ENCODE measurements around the gene KIF5C. TPM values are rescaled to one million over a fixed set of nuclear protein-coding genes. Genes with fewer than 3 reads are reported as not detected.

The KIF5C gene
- total RNA-seq, 1 donor from 2014 or later = 0.47 TPM

DNA sequence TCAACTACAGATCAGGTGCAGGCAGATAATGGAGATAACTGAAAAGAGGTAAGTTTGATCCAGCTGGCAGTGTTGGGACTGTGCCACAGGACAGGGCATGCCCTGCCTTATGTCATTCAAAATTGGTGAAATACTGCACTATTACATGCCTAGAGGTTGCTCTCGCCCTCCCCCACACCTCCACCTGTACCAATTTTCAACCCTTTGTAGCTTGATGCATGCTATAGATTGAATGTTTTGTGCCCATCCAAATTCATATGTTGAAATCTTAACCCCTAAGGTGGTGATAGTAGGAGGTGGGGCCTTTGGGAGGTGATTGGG is 91.4 kb downstream of the KIF5C start:
- TF ChIP-seq, protein P1, sequence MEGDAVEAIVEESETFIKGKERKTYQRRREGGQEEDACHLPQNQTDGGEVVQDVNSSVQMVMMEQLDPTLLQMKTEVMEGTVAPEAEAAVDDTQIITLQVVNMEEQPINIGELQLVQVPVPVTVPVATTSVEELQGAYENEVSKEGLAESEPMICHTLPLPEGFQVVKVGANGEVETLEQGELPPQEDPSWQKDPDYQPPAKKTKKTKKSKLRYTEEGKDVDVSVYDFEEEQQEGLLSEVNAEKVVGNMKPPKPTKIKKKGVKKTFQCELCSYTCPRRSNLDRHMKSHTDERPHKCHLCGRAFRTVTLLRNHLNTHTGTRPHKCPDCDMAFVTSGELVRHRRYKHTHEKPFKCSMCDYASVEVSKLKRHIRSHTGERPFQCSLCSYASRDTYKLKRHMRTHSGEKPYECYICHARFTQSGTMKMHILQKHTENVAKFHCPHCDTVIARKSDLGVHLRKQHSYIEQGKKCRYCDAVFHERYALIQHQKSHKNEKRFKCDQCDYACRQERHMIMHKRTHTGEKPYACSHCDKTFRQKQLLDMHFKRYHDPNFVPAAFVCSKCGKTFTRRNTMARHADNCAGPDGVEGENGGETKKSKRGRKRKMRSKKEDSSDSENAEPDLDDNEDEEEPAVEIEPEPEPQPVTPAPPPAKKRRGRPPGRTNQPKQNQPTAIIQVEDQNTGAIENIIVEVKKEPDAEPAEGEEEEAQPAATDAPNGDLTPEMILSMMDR (IDR thresholded peaks at IDR 0.05; ENCODE audit: borderline replicate concordance) = no peak
- Histone ChIP-seq H3K4me1 (no peaks in the 10 kb centered on the region), H3K9me3 (replicated peaks) (no peaks in the 10 kb centered on the region), H3K4me3 (no peak overlapping the region), H3K36me3 (no peaks in the 10 kb centered on the region), H3K27ac (replicated peaks) (no peak overlapping the region), H3K27me3 (ENCODE audit: low read depth) (peaks cover 14% of the 10 kb centered on the region)
- intact Hi-C loops (cut with micrococcal nuclease) = no loop called here
- DNase-seq = no peak

DNA sequence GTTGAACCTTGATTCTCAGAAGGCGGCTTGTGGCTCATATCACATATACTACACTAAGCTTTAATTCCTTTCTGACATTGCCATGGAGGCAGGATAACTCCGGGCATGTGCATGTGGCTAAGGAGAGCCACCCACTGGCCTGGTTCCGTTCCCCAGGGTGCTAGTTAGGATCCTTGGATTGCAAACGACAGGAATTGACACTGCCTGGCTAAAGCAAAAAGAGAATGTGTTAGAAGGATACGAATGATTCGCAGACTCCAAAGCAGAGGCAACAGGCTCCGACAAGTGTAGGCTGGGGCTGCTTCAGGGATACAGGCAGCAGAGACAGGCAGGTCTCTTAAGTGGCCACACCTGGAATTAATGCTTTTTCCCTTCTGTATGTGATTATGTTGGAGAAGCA is 92.0 kb downstream of the KIF5C start:
- H3K27ac ChIP-seq (replicated peaks) = no peak overlapping the region
- TF ChIP-seq, protein P1 (IDR thresholded peaks at IDR 0.05; ENCODE audit: borderline replicate concordance) = no peak
- intact Hi-C loops (cut with micrococcal nuclease) = no loop called here

DNA sequence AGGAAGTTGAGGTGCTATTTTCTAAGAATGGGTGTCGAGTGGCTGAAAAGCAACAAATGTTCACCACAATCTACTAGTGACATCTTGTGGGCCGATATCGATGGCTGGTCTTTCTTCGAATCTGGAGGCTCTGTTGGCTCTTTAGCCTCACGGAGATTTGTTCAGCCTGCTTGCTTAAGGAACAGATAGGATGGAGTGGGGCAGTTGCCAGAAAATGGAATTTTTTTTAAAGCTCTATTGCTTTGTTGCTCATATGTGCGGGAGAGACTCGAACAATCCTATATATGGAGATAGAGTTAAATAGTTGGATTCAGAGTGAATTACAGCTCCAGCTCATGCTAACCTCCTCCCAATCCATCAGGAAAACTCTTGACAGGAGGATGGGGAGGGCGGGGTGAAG is 92.6 kb downstream of the KIF5C start:
- TF ChIP-seq, protein P1 (IDR thresholded peaks at IDR 0.05; ENCODE audit: borderline replicate concordance) = peak; percentile 10

More for the DNA sequence above, 92.0 kb downstream of the KIF5C start:
- Histone ChIP-seq H3K27me3 (ENCODE audit: low read depth) (peaks cover 14% of the 10 kb centered on the region), H3K4me3 (no peak overlapping the region), H3K9me3 (replicated peaks) (no peaks in the 10 kb centered on the region), H3K36me3 (no peaks in the 10 kb centered on the region), H3K4me1 (no peaks in the 10 kb centered on the region)
- DNase-seq = no peak

DNA sequence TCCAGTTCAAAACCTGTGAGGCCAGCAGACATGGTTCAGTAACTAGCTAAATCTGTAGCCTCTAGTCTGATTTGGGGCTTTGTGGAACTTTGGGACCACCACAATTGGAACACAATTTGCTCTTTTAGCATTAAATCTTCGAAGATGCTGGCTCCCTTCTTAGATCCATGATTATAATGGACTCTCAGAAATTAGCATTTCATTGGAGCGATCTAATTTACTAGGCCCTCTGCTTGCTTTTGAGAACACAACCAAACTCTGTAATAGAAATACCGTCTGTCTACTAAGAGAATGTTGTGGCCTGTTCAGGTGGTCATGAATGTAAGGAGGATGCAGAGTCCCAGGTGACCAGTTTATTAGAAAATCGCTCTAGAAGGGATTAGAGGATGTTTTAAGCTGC is 93.3 kb downstream of the KIF5C start:
- DNase-seq = no peak
- Histone ChIP-seq H3K27ac (replicated peaks) (no peak overlapping the region), H3K4me1 (no peaks in the 10 kb centered on the region), H3K4me3 (no peak overlapping the region), H3K27me3 (ENCODE audit: low read depth) (peaks cover 7% of the 10 kb centered on the region), H3K9me3 (replicated peaks) (no peaks in the 10 kb centered on the region), H3K36me3 (no peaks in the 10 kb centered on the region)
- TF ChIP-seq, protein P1 (IDR thresholded peaks at IDR 0.05; ENCODE audit: borderline replicate concordance) = no peak
- intact Hi-C loops (cut with micrococcal nuclease) = no loop called here

More for the DNA sequence above, 92.6 kb downstream of the KIF5C start:
- Histone ChIP-seq H3K27me3 (ENCODE audit: low read depth) (peaks cover 13% of the 10 kb centered on the region), H3K27ac (replicated peaks) (no peak overlapping the region), H3K9me3 (replicated peaks) (no peaks in the 10 kb centered on the region), H3K36me3 (no peaks in the 10 kb centered on the region), H3K4me1 (no peaks in the 10 kb centered on the region), H3K4me3 (no peak overlapping the region)
- no peak for DNase-seq
- intact Hi-C loops (cut with micrococcal nuclease) = no loop called here

DNA sequence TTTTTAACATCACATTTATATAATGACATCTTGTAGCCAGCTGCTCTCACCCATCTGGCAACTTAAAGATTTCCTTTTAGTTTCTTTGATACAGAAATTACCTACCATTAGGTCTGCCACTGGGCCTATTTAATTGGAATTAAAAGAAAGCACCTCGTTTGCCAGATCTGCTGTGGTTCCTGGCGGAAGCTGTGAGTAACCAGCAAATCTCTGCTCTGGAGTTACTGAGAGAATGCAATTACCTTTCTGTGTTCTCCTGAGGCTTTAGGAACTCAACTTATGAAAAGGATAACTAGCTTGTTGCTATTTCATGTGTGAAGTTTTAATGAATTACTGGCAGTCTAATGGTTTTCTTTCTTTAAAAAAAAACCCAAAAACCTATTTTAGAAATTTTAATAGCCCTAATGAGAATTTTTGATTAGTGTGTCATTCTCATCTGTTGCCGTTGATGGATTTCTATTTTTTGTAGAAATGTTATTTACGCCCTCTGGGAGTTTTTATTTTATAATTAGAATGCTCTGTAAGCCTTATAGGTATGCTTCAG is 93.8 kb downstream of the KIF5C start:
- no peak overlapping the region for H3K27ac ChIP-seq (replicated peaks)
- no peaks in the 10 kb centered on the region for H3K9me3 ChIP-seq (replicated peaks)
- DNase-seq = no peak
- H3K36me3 ChIP-seq = no peaks in the 10 kb centered on the region
- no peak overlapping the region for H3K4me3 ChIP-seq
- TF ChIP-seq, protein P1 (IDR thresholded peaks at IDR 0.05; ENCODE audit: borderline replicate concordance) = no peak
- intact Hi-C loops (cut with micrococcal nuclease) = no loop called here
- H3K27me3 ChIP-seq (ENCODE audit: low read depth) = peaks cover 1% of the 10 kb centered on the region
- no peaks in the 10 kb centered on the region for H3K4me1 ChIP-seq

Measured in left ventricle myocardium inferior (tissue), 1 donor.